HG02588 (cell line): Measurements from ENCODE around the gene GOLGA8A.
"Not testable (repeated sequence)": the region's sequence is repeated elsewhere in the genome, so short reads cannot be mapped to it uniquely, and the experiment has no call there.

Experiments
- ATAC-seq: cut with Tn5 transposase; IDR thresholded peaks from one replicate; pipeline ENCODE4 v1.9.1; 2021; ENCODE audit warnings: mild to moderate bottlenecking, moderate library complexity; ENCODE audit not compliant: unreplicated experiment

GOLGA8A gene

DNA sequence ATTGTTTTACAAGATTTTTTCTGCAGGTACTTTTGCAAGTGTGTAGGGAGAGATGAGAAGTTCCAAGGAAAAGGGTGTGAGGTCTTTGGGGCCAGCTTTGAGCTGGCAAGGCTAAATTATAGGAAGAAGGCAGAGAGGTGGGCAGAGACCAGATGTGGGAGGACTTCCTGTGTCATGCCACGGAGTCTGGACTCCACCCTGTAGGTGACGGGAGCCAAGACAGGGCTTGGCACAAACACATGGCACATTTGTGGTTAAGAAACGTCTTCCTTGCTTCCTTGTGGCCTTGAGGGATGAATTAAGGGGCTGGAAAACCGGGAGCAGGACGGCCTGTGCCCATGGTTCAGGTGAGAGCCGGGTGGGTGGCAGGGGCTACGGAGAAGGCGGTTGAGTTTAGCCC lies 19.2 kb downstream of the GOLGA8A start:
- ATAC-seq = not testable (repeated sequence)

DNA sequence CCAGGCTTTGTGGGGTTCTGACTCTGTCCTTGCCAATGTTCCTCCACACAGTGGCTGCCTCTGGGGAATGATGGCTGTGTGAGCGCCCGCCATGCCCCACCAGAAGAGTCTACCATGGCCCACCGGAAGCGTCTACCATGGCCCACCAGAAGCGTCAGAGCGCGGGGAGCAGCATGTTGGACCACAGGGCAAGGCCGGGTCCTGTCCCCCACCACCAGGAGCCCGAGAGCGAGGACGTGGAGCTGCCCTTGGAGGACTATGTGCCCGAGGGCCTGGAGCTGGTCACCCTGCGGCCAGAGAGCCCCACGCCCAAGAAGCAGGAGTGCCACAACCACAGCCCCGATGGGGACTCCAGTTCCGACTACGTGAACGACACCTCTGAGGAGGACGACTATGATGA lies 28.1 kb downstream of the GOLGA8A start:
- not testable (repeated sequence) for ATAC-seq

DNA sequence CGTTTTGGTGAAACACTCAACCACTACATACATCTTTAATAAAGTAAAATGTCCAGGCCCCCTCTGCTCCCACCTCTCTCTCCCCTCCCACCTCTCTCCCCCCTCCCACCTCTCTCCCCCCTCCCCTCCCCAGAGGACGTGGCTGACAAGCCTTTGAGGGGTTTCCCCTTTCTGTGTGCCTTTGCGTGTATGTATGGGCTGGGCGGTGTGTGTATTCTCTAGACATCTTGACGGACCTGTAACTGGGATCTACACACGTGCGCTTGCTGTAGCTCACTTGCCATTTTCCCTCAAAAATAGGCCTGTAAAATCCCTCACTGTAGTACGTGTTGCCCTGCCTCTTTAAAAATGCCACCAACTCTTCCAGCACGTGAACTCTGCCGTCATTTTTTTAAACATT lies 28.6 kb downstream of the GOLGA8A start:
- not testable (repeated sequence) for ATAC-seq

DNA sequence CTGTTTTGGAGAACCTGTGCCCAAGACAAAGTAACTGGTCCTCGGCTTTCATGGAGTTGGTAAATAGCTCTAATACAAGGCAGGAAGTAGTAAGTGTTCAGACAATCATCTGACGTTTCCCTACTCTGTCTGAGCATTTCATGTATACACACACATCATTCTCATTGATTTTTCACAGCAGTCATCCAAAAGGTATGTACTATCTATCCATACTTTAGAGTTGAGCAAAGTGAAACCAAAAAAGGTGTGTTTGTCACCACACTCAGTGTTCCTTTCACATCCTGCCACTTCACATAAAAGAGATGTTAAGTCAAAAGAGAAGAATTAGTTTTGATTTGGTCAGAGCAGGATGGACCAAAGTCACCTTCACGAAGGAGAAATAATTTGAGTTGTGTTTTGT lies 33.7 kb downstream of the GOLGA8A start:
- not testable (repeated sequence) for ATAC-seq

DNA sequence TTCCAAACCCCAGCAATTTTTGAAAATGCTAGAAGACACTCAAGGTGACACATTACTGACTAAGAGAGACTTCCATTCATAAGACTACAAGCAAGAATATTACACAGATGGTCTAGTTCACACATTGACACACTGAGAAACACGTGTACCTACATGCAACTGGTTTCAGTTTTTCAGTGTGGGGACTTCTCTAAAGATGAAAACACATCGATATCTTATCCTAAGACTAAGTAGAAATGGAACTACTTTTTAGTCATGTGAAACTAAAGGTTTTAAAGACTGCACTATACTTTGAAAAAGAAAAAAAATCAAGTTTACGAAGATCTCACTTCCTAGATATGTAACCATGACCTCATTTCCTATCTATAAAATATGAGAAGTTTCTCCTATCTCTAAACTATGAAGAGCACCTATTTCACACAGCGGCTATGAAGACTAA lies 34.4 kb downstream of the GOLGA8A start:
- not testable (repeated sequence) for ATAC-seq

DNA sequence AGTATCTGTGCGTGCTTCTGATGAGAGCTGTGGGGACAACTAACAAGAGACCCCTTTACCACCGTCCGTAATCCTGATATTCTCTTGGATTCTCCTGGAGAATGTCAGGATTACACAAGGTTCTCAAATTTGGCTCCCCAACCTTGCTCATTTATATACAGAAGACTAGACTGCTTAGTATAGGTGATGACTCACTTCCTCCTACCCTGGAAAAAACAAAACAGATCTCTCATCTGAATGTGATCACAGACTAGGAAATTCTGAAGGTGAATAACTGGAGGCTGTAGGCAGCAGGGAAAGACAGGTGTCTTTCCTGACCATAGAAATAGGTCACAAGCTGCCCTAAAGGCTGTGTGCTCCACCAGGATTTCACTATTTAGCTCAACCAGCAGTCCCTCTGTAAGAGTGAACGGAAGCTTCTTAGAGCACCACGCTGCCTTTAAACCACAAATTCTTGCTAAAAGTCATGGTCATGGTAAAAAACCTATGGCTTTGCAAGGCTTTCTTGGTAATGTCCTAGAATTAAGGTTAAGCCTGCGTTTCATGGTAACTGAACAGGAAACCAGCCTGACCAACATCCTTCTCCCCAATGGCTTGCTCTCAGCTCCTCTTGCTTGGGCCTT lies 39.9 kb downstream of the GOLGA8A start:
- ATAC-seq = not testable (repeated sequence)

DNA sequence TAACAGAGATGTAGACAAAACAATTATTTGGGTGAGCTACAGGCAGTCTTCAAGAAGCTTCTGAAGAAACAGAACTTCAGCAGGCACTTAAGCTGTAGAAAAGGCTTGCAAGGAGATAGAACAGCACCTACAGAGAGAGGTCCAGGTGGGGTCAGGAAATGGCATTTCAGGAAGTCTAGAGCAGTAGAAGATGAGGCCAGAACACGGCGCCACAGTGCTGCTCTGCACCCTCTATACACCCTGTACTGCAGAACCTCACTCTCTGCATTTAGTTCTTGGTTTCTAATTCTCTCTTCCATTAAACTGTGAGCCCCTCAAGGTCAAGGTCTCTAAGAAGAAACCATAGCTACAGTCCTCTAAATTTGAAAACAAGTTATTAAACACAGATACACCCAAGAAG lies 44.6 kb downstream of the GOLGA8A start:
- not testable (repeated sequence) for ATAC-seq

DNA sequence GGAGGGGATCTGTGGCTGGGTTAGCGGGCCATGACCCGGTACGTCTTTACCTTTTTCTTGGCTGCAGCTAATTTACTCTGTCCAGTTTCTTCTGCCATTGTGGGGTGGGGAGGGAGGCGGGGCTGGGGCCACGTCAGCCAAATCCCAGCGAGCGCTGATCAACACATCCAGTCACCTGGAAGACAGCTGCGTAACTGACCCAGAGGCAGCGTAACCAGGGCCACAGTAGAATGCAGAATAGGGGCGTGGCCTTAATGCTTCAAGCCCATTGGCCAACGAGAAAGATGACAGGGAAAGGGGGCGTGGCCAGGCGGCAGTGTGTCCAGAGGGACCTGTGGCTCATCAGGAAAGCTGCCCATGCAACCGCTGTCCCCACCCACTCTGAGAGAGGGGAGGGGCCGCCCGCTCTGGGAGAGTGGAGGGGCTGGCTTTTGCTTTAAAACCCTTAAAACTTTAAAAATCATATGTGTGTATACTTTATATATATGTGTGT lies 48.0 kb downstream of the GOLGA8A start:
- not testable (repeated sequence) for ATAC-seq
